HEK293 (cell line): ENCODE results near the gene KDM3B.

Experiments used
- KLF16 ChIP-seq: fragments of 450-650 bp; formaldehyde crosslinking; IDR thresholded peaks from 2 replicates; pipeline ENCODE4 v1.5.1; 2017; ENCODE audit warnings: missing biosample characterization, missing genetic modification characterization
- MEIS1 ChIP-seq: sonication (generic); formaldehyde crosslinking; IDR thresholded peaks from 2 replicates; pipeline ENCODE4 v1.8.1; 2022; ENCODE audit warnings: missing genetic modification reagents, mild to moderate bottlenecking, borderline replicate concordance
- SP2 ChIP-seq: fragments of 450-650 bp; formaldehyde crosslinking; IDR thresholded peaks from 2 replicates; pipeline ENCODE4 v1.5.1; 2016; ENCODE audit warnings: missing biosample characterization, missing genetic modification characterization
- ZNF121 ChIP-seq: fragments of 450-650 bp; formaldehyde crosslinking; IDR thresholded peaks from 2 replicates; pipeline ENCODE4 v1.5.1; 2016; ENCODE audit warnings: missing biosample characterization, missing genetic modification characterization
- ZNF600 ChIP-seq: fragments of 450-650 bp; formaldehyde crosslinking; IDR thresholded peaks from 2 replicates; pipeline ENCODE4 v1.5.1; 2016; ENCODE audit warnings: missing biosample characterization, missing genetic modification characterization
- ZNF624 ChIP-seq: fragments of 450-650 bp; formaldehyde crosslinking; IDR thresholded peaks from 2 replicates; pipeline ENCODE4 v1.5.1; 2017; ENCODE audit warnings: missing biosample characterization, missing genetic modification characterization
- TF ChIP-seq, protein P1 (sequence below): fragments of 450-650 bp; formaldehyde crosslinking; IDR thresholded peaks from 2 replicates; pipeline ENCODE4 v1.5.1; 2016; ENCODE audit warnings: missing biosample characterization, missing genetic modification characterization
- TF ChIP-seq, protein P2 (sequence below): fragments of 450-650 bp; formaldehyde crosslinking; IDR thresholded peaks from 2 replicates; pipeline ENCODE4 v1.5.1; 2016; ENCODE audit warnings: missing biosample characterization, missing genetic modification characterization

DNA sequence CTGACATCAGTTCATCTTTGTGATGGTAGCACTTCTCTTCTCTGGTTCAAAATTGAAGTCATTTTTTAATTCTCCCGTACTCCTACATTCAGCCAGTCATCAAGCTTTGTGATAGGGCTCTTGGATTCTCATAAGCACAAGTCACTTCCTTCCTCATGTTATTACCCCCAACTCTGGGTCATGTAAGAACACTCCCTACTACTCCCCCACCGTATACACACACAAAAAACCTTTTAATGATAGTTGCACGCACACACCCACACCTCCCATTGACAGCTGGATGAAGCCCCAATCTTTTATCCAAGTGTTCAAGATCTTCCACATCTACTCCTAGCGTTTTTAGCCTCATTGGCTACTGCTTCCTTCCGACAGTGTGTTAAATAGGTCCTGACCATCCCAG is 16.8 kb downstream of the KDM3B start:
- TF ChIP-seq ZNF624 (tag by site-specific recombination) (no peak), KLF16 (tag by site-specific recombination) (no peak), SP2 (tag by site-specific recombination) (no peak), ZNF600 (tag by site-specific recombination) (no peak), MEIS1 (CRISPR knock-in tag) (no peak), ZNF121 (tag by site-specific recombination) (no peak)
- TF ChIP-seq, protein P1, sequence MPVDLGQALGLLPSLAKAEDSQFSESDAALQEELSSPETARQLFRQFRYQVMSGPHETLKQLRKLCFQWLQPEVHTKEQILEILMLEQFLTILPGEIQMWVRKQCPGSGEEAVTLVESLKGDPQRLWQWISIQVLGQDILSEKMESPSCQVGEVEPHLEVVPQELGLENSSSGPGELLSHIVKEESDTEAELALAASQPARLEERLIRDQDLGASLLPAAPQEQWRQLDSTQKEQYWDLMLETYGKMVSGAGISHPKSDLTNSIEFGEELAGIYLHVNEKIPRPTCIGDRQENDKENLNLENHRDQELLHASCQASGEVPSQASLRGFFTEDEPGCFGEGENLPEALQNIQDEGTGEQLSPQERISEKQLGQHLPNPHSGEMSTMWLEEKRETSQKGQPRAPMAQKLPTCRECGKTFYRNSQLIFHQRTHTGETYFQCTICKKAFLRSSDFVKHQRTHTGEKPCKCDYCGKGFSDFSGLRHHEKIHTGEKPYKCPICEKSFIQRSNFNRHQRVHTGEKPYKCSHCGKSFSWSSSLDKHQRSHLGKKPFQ (tag by site-specific recombination): no peak
- TF ChIP-seq, protein P2, sequence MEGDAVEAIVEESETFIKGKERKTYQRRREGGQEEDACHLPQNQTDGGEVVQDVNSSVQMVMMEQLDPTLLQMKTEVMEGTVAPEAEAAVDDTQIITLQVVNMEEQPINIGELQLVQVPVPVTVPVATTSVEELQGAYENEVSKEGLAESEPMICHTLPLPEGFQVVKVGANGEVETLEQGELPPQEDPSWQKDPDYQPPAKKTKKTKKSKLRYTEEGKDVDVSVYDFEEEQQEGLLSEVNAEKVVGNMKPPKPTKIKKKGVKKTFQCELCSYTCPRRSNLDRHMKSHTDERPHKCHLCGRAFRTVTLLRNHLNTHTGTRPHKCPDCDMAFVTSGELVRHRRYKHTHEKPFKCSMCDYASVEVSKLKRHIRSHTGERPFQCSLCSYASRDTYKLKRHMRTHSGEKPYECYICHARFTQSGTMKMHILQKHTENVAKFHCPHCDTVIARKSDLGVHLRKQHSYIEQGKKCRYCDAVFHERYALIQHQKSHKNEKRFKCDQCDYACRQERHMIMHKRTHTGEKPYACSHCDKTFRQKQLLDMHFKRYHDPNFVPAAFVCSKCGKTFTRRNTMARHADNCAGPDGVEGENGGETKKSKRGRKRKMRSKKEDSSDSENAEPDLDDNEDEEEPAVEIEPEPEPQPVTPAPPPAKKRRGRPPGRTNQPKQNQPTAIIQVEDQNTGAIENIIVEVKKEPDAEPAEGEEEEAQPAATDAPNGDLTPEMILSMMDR (tag by site-specific recombination): no peak
